LNCaP clone FGC (cell line): Measurements from ENCODE around the gene CDKN2B-AS1.

Experiments
- DNase-seq: peaks from one replicate; pipeline ENCODE4 v3.0.0-alpha.2; 2011; ENCODE audit warnings: low read depth
- H3K4me3 ChIP-seq: 2 replicates; pipeline ENCODE4 v1.5.1; 2011; ENCODE audit warnings: mild to moderate bottlenecking, low read depth, low read length, control low read depth
- TF ChIP-seq, protein P1 (sequence below): IDR thresholded peaks from 2 replicates; pipeline ENCODE4 v1.5.1; 2012; ENCODE audit warnings: mild to moderate bottlenecking; ENCODE audit not compliant: control insufficient read depth, insufficient read depth; ENCODE audit errors: extremely low read depth

CDKN2B-AS1 gene

DNA sequence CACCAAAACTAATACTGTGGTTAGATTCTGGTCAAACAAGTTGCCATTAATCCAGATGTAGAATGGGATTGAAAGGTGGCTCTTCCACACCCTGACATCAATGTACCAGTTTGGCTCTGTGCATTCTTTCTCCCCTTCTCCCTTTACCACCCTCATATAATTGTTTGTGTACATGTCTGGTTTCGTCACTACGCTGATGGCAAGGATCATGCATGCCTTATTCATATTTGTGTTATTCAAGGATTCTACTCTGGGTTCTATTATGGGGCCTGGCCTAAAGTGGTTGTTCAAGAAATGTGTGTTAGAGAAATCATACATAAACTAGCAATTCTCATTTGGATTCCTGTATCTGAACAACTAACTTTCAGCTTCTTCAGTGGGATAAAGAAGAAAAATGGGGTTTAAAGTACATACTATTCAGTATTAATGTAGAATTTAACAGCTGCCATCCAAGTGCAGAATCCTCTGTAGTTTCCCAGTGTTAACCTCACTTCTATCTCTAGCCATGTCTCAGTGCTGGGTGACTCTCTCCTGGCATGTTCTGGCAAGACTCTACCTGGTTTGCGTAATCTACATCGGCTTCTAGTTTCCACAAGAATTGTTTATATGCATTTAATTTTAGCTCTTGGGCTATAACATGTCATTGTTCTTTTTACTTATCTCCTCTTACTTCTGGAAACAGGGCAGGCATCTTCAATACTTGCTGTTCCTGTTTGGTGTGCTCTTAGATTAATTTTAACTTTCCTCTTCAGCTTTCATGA is 42.5 kb downstream of the CDKN2B-AS1 start:
- DNase-seq, result no peak
- TF ChIP-seq, protein P1, sequence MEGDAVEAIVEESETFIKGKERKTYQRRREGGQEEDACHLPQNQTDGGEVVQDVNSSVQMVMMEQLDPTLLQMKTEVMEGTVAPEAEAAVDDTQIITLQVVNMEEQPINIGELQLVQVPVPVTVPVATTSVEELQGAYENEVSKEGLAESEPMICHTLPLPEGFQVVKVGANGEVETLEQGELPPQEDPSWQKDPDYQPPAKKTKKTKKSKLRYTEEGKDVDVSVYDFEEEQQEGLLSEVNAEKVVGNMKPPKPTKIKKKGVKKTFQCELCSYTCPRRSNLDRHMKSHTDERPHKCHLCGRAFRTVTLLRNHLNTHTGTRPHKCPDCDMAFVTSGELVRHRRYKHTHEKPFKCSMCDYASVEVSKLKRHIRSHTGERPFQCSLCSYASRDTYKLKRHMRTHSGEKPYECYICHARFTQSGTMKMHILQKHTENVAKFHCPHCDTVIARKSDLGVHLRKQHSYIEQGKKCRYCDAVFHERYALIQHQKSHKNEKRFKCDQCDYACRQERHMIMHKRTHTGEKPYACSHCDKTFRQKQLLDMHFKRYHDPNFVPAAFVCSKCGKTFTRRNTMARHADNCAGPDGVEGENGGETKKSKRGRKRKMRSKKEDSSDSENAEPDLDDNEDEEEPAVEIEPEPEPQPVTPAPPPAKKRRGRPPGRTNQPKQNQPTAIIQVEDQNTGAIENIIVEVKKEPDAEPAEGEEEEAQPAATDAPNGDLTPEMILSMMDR, result no peak
- H3K4me3 ChIP-seq, result no peak overlapping the region

DNA sequence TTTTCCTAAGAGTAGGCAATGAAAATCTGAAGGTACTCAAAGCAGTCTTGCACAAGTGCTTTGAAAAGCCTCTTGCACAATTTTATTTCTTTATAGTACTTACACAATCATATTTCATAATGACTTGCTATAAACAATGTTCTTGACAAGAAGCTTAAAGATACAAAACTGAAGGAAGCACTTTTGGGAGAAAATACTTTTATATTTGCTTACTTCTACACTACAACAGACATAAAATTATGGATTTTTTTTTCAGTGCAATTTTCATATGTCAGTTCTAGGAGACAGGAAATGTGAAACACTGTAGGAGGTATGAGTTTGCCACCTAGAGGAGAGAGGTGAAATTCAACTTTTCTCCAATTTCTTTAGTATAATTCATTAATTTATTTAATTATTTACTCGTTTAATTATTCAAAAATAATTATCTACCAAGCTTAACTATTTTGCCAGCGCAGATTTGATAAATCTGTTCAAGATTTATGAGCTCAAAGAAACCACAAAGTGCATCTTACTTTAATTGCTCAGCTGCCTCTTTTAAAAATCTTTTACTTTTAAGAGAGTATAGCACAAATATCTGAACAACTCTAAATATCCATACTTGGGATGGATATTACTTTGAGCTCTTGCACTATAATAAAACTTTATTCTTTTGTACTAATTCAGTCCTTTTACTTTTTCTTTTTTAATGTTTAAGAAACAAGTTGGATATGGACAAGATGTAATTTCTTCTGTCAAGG is 43.5 kb downstream of the CDKN2B-AS1 start:
- TF ChIP-seq, protein P1, result peak; percentile 44
- H3K4me3 ChIP-seq, result no peak overlapping the region
- no peak for DNase-seq

DNA sequence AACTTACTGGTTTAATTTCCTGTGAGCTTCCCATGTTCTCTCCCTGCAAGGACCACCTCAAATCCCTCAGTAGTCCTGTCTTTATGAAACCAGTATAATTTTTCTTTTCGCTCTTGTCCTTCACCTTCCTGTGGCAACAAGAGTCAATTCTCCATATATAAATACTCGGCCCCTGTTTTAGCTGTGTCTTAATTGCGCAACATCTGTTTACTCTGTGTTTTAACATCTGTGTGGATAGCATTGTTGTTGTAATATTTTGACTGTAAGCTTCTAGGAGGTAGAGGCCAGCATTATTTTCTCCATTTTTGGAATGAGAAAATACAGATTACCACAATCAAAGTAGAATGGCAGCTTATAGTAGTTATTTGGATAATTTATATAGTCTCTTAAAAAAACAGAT is 44.7 kb downstream of the CDKN2B-AS1 start:
- no peak for DNase-seq
- H3K4me3 ChIP-seq, result no peak overlapping the region
- TF ChIP-seq, protein P1, result no peak

GRCh38 chr9:22040760-22041159 is 46.2 kb downstream of the CDKN2B-AS1 start:
- no peak overlapping the region for H3K4me3 ChIP-seq
- DNase-seq, result no peak
- TF ChIP-seq, protein P1, result no peak

DNA sequence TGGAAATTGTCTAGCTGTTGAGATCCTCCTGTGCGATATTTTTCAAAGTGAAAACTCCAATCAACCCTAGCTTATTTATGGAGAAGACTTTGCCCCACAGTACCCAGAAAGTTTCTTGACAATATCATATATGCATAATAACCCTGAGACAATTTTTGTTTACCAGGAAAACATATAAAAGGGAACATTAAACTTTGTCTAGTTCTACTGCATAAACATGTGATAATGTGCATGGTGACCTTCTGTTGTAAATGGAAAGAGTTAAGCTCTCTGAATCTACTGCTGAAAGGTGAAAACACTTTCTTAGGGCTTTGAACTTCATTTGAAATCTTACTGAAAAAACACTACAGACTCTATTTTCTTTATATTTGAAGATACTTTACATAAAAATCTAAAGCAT is 46.8 kb downstream of the CDKN2B-AS1 start:
- peak; percentile 59 for DNase-seq
- peak overlapping the region; percentile 13; the same call in 1 of the 2 replicates for H3K4me3 ChIP-seq
- TF ChIP-seq, protein P1, result no peak

- TF ChIP-seq, protein P1, result no peak
- peak; percentile 95 for DNase-seq
- H3K4me3 ChIP-seq, result 0 out of 2 replicates have a peak overlapping the region, but pooled peaks have one; percentile 13
These were observed 47.2 kb downstream of the CDKN2B-AS1 start for GRCh38 chr9:22041775-22042174.
